ENCODE measurements around the gene KRT82.

KRT82 gene

GRCh38 chr12:52402377-52402776 lies 3.8 kb downstream of the KRT82 start:
- H3K9me2 ChIP-seq (ENCODE audit: low read depth, low read length) = no peaks in the 10 kb centered on the region
- H3K4me3 ChIP-seq (ENCODE audit: low read depth, low read length, poor library complexity, severe bottlenecking) = no peak overlapping the region
- no peak overlapping the region for H2AFZ ChIP-seq (ENCODE audit: low read length)
- no peaks in the 10 kb centered on the region for H3K4me1 ChIP-seq (ENCODE audit: insufficient read depth, low read length, severe bottlenecking)
- H3F3A ChIP-seq (ENCODE audit: insufficient read depth, low read length) = no peaks in the 10 kb centered on the region
- H3K4me2 ChIP-seq (ENCODE audit: low read length) = no peak overlapping the region
- H3K79me2 ChIP-seq (ENCODE audit: insufficient read depth, low read length) = no peaks in the 10 kb centered on the region
- no peaks in the 10 kb centered on the region for H3K36me3 ChIP-seq (ENCODE audit: insufficient read depth, low read length)
- no peak for TF ChIP-seq EZH2 (IDR thresholded peaks at IDR 0.05; ENCODE audit: borderline replicate concordance, low read length)
- TF ChIP-seq, protein P1, sequence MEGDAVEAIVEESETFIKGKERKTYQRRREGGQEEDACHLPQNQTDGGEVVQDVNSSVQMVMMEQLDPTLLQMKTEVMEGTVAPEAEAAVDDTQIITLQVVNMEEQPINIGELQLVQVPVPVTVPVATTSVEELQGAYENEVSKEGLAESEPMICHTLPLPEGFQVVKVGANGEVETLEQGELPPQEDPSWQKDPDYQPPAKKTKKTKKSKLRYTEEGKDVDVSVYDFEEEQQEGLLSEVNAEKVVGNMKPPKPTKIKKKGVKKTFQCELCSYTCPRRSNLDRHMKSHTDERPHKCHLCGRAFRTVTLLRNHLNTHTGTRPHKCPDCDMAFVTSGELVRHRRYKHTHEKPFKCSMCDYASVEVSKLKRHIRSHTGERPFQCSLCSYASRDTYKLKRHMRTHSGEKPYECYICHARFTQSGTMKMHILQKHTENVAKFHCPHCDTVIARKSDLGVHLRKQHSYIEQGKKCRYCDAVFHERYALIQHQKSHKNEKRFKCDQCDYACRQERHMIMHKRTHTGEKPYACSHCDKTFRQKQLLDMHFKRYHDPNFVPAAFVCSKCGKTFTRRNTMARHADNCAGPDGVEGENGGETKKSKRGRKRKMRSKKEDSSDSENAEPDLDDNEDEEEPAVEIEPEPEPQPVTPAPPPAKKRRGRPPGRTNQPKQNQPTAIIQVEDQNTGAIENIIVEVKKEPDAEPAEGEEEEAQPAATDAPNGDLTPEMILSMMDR (IDR thresholded peaks at IDR 0.05; ENCODE audit: low read length) = no peak
- no peaks in the 10 kb centered on the region for H3K9me3 ChIP-seq (ENCODE audit: low read length)
- no peaks in the 10 kb centered on the region for H4K20me1 ChIP-seq (ENCODE audit: insufficient read depth, low read length)
- no peak overlapping the region for H3K9ac ChIP-seq (ENCODE audit: low read length)
- H3K27me3 ChIP-seq (ENCODE audit: insufficient read depth, low read length) = no peaks in the 10 kb centered on the region
- H3K27ac ChIP-seq (ENCODE audit: low read depth, low read length, poor library complexity, severe bottlenecking) = no peak overlapping the region

- H3K79me2 ChIP-seq (ENCODE audit: insufficient read depth, low read length) = no peaks in the 10 kb centered on the region
- H3K27ac ChIP-seq (ENCODE audit: low read depth, low read length, poor library complexity, severe bottlenecking) = no peak overlapping the region
- no peaks in the 10 kb centered on the region for H3K9me3 ChIP-seq (ENCODE audit: low read length)
- no peaks in the 10 kb centered on the region for H3K4me1 ChIP-seq (ENCODE audit: insufficient read depth, low read length, severe bottlenecking)
- H3K27me3 ChIP-seq (ENCODE audit: insufficient read depth, low read length) = no peaks in the 10 kb centered on the region
- no peak overlapping the region for H2AFZ ChIP-seq (ENCODE audit: low read length)
- H3K36me3 ChIP-seq (ENCODE audit: insufficient read depth, low read length) = no peaks in the 10 kb centered on the region
- TF ChIP-seq, protein P1 (IDR thresholded peaks at IDR 0.05; ENCODE audit: low read length) = no peak
- no peak for TF ChIP-seq EZH2 (IDR thresholded peaks at IDR 0.05; ENCODE audit: borderline replicate concordance, low read length)
- H3F3A ChIP-seq (ENCODE audit: insufficient read depth, low read length) = no peaks in the 10 kb centered on the region
- H3K9ac ChIP-seq (ENCODE audit: low read length) = no peak overlapping the region
- no peak overlapping the region for H3K4me2 ChIP-seq (ENCODE audit: low read length)
- no peaks in the 10 kb centered on the region for H4K20me1 ChIP-seq (ENCODE audit: insufficient read depth, low read length)
- no peaks in the 10 kb centered on the region for H3K9me2 ChIP-seq (ENCODE audit: low read depth, low read length)
- no peak overlapping the region for H3K4me3 ChIP-seq (ENCODE audit: low read depth, low read length, poor library complexity, severe bottlenecking)
Measured at GRCh38 chr12:52401926-52402325, 4.2 kb downstream of the KRT82 start.

DNA sequence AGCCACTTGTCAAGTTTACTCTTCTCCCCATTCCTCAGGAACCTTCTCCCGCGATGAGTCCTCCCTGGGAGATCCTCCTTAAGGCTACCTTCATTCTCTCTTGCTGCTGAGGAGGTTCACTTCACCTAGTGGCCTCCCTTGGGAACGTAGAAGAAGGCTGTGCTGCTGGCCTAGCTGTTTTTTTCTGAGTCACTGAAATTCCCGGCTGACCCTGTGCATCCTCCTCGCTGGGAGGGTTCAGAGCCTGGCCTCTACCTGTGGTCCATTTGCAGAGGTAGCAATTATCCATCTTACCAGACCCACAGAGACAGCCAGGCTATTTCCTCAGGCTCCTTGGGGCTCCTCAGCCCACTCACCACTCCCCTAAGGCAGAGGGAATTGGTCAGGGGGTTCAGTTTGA lies 4.6 kb downstream of the KRT82 start:
- Histone ChIP-seq H3K4me1 (ENCODE audit: insufficient read depth, low read length, severe bottlenecking) (no peaks in the 10 kb centered on the region), H4K20me1 (ENCODE audit: insufficient read depth, low read length) (no peaks in the 10 kb centered on the region), H3K4me3 (ENCODE audit: low read depth, low read length, poor library complexity, severe bottlenecking) (no peak overlapping the region), H3K27me3 (ENCODE audit: insufficient read depth, low read length) (no peaks in the 10 kb centered on the region), H3K9me3 (ENCODE audit: low read length) (no peaks in the 10 kb centered on the region), H3K79me2 (ENCODE audit: insufficient read depth, low read length) (no peaks in the 10 kb centered on the region), H2AFZ (ENCODE audit: low read length) (no peak overlapping the region), H3K9me2 (ENCODE audit: low read depth, low read length) (no peaks in the 10 kb centered on the region), H3K36me3 (ENCODE audit: insufficient read depth, low read length) (no peaks in the 10 kb centered on the region), H3K4me2 (ENCODE audit: low read length) (no peak overlapping the region), H3K9ac (ENCODE audit: low read length) (no peak overlapping the region), H3K27ac (ENCODE audit: low read depth, low read length, poor library complexity, severe bottlenecking) (no peak overlapping the region), H3F3A (ENCODE audit: insufficient read depth, low read length) (no peaks in the 10 kb centered on the region)
- TF ChIP-seq EZH2 (IDR thresholded peaks at IDR 0.05; ENCODE audit: borderline replicate concordance, low read length) = no peak
- TF ChIP-seq, protein P1 (IDR thresholded peaks at IDR 0.05; ENCODE audit: low read length) = no peak

Measured in OCI-LY1 (cell line).